ENCODE data around the gene POM121C.
"Not testable (repeated sequence)": the region's sequence is repeated elsewhere in the genome, so short reads cannot be mapped to it uniquely, and the experiment has no call there.

DNA sequence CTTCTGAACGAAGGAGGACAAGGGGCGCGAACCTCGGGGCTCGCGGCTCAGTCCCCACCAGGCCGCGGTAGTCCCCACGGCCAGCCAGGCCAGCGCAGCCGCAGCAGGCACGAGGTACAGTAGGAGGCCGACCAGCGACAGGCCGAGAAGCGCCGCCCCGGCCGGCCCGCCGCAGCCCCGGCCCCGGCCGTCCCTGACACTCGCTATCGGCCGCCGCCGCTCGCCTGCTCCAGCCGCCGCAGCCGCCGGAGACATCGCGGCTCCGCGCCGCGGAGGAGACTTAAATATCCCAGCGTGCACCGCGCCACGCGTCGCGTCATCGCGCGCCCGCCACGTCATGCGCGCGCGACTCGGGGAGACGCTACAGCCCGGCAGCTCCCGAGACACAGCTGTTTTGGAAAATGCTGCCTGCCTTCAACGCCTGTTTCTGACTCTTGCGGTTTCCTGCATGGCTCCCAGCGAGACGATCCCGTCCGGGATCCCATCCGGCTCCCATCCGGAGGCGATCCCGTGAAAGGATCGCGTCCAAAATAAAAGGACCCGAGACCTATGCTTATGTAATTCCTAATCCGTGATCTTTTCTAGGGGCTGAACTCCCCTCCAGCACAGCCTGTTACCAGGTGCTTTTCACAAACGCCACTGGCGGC is 43.5 kb downstream of the POM121C start:
- TF ChIP-seq, protein P1, sequence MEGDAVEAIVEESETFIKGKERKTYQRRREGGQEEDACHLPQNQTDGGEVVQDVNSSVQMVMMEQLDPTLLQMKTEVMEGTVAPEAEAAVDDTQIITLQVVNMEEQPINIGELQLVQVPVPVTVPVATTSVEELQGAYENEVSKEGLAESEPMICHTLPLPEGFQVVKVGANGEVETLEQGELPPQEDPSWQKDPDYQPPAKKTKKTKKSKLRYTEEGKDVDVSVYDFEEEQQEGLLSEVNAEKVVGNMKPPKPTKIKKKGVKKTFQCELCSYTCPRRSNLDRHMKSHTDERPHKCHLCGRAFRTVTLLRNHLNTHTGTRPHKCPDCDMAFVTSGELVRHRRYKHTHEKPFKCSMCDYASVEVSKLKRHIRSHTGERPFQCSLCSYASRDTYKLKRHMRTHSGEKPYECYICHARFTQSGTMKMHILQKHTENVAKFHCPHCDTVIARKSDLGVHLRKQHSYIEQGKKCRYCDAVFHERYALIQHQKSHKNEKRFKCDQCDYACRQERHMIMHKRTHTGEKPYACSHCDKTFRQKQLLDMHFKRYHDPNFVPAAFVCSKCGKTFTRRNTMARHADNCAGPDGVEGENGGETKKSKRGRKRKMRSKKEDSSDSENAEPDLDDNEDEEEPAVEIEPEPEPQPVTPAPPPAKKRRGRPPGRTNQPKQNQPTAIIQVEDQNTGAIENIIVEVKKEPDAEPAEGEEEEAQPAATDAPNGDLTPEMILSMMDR (IDR thresholded peaks at IDR 0.05), result not testable (repeated sequence)
- not testable (repeated sequence) for TF ChIP-seq POLR2AphosphoS5 (IDR thresholded peaks at IDR 0.05; ENCODE audit: low read depth, low read length); TCF7L2 (IDR thresholded peaks at IDR 0.05; ENCODE audit: low read depth, low read length); SIN3A (IDR thresholded peaks at IDR 0.05; ENCODE audit: borderline replicate concordance, insufficient read depth, low read depth, low read length)
- TF ChIP-seq, protein P2, sequence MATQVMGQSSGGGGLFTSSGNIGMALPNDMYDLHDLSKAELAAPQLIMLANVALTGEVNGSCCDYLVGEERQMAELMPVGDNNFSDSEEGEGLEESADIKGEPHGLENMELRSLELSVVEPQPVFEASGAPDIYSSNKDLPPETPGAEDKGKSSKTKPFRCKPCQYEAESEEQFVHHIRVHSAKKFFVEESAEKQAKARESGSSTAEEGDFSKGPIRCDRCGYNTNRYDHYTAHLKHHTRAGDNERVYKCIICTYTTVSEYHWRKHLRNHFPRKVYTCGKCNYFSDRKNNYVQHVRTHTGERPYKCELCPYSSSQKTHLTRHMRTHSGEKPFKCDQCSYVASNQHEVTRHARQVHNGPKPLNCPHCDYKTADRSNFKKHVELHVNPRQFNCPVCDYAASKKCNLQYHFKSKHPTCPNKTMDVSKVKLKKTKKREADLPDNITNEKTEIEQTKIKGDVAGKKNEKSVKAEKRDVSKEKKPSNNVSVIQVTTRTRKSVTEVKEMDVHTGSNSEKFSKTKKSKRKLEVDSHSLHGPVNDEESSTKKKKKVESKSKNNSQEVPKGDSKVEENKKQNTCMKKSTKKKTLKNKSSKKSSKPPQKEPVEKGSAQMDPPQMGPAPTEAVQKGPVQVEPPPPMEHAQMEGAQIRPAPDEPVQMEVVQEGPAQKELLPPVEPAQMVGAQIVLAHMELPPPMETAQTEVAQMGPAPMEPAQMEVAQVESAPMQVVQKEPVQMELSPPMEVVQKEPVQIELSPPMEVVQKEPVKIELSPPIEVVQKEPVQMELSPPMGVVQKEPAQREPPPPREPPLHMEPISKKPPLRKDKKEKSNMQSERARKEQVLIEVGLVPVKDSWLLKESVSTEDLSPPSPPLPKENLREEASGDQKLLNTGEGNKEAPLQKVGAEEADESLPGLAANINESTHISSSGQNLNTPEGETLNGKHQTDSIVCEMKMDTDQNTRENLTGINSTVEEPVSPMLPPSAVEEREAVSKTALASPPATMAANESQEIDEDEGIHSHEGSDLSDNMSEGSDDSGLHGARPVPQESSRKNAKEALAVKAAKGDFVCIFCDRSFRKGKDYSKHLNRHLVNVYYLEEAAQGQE (IDR thresholded peaks at IDR 0.05; ENCODE audit: insufficient read depth in 1 of 2, low read depth in 2 of 2, low read length in 1 of 2), result not testable (repeated sequence)
